ENCODE measurements around the gene TRAPPC3. TPM values are rescaled to one million over a fixed set of nuclear protein-coding genes. Genes with fewer than 3 reads are reported as not detected.
"Not testable (repeated sequence)": the region's sequence is repeated elsewhere in the genome, so short reads cannot be mapped to it uniquely, and the experiment has no call there.

The TRAPPC3 gene
- total and polyA plus RNA-seq, 7 donors = 34.8 to 91.8 (median 43.8) TPM

GRCh38 chr1:36160388-36160948 lies 11.2 kb upstream of the TRAPPC3 start:
- Histone ChIP-seq H3K36me3 (ENCODE audit: insufficient read depth in 1 of 2, low read depth in 1 of 2) (no peaks in the 10 kb centered on the region), H3K4me1 (peaks cover 67% of the 10 kb centered on the region), H3K27ac (peak overlapping the region; percentile 94), H3K27me3 (ENCODE audit: insufficient read depth in 3 of 3, low read length in 2 of 3) (no peaks in the 10 kb centered on the region), H3K4me3 (peak overlapping the region; percentile 61), H3K9me3 (no peaks in the 10 kb centered on the region)
- intact Hi-C loops (cut with DNase I) = loop anchor here in 1 of 2 donors (10.0 kb wide), 1 partner anchor 1864 kb away; no protein-coding TSS in a partner anchor
- 43 to 49% (median 48%) methylated on average over 4 of the region's 4 CpGs for WGBS, 3 donors
- no peak for ATAC-seq
- no peak for TF ChIP-seq CTCF (IDR thresholded peaks at IDR 0.05)
- DNase-seq = no peak

GRCh38 chr1:36159614-36160387 lies 10.5 kb upstream of the TRAPPC3 start:
- intact Hi-C loops (cut with DNase I) = loop anchor here (5.0 to 10.0 kb wide), 5 partner anchors 62 to 1865 kb away; partner anchors contain the start of genes STK40 (in 1 of the 2) and THRAP3 (in 1 of the 2)
- no peaks in the 10 kb centered on the region for H3K36me3 ChIP-seq (ENCODE audit: insufficient read depth in 1 of 2, low read depth in 1 of 2)
- no peaks in the 10 kb centered on the region for H3K9me3 ChIP-seq
- peak overlapping the region; percentile 94 for H3K27ac ChIP-seq
- H3K4me3 ChIP-seq = peak overlapping the region; percentile 61
- no peaks in the 10 kb centered on the region for H3K27me3 ChIP-seq (ENCODE audit: insufficient read depth in 3 of 3, low read length in 2 of 3)
- 75 to 87% (median 83%) methylated on average over 10 of the region's 10 CpGs for WGBS, 3 donors
- no peak for DNase-seq
- peaks cover 63% of the 10 kb centered on the region for H3K4me1 ChIP-seq
- ATAC-seq = no peak
- TF ChIP-seq CTCF (IDR thresholded peaks at IDR 0.05) = no peak

GRCh38 chr1:36158827-36159252 lies 9.6 kb upstream of the TRAPPC3 start:
- intact Hi-C loops (cut with DNase I) = loop anchor here (5.0 to 10.0 kb wide), 4 partner anchors 63 to 226 kb away; partner anchors contain the start of genes STK40 (in 1 of the 2) and THRAP3 (in 1 of the 2)
- not testable (repeated sequence) for H3K9me3 ChIP-seq; H3K36me3 ChIP-seq (ENCODE audit: insufficient read depth in 1 of 2, low read depth in 1 of 2); H3K27me3 ChIP-seq (ENCODE audit: insufficient read depth in 3 of 3, low read length in 2 of 3); ATAC-seq; DNase-seq
- H3K4me3 ChIP-seq = peak overlapping the region; percentile 100
- 83 to 92% (median 89%) methylated on average over 10 of the region's 10 CpGs for WGBS, 3 donors
- peak overlapping the region; percentile 100 for H3K27ac ChIP-seq
- H3K4me1 ChIP-seq = peaks cover 64% of the 10 kb centered on the region

GRCh38 chr1:36157973-36158826 lies 8.9 kb upstream of the TRAPPC3 start:
- TF ChIP-seq CTCF (IDR thresholded peaks at IDR 0.05) = no peak
- H3K27me3 ChIP-seq (ENCODE audit: insufficient read depth in 3 of 3, low read length in 2 of 3) = no peaks in the 10 kb centered on the region
- intact Hi-C loops (cut with DNase I) = loop anchor here (5.0 to 10.0 kb wide), 4 partner anchors 64 to 227 kb away; partner anchors contain the start of genes STK40 (in 1 of the 2) and THRAP3 (in 1 of the 2)
- DNase-seq = no peak
- H3K9me3 ChIP-seq = no peaks in the 10 kb centered on the region
- peak overlapping the region; percentile 100 for H3K27ac ChIP-seq
- 35 to 54% (median 39%) methylated on average over 9 of the region's 9 CpGs for WGBS, 3 donors
- H3K4me3 ChIP-seq = peak overlapping the region; percentile 100
- H3K4me1 ChIP-seq = peaks cover 62% of the 10 kb centered on the region
- H3K36me3 ChIP-seq (ENCODE audit: insufficient read depth in 1 of 2, low read depth in 1 of 2) = no peaks in the 10 kb centered on the region
- no peak for ATAC-seq
